Type B pancreatic cell (in vitro differentiated cells): ENCODE data around the gene OR1M1. TPM values are rescaled to one million over a fixed set of nuclear protein-coding genes. Genes with fewer than 3 reads are reported as not detected.

Experiments
- DNase-seq: peaks from one replicate; pipeline ENCODE4 v3.0.0; 2021; ENCODE audit warnings: mixed read lengths; ENCODE audit not compliant: unreplicated experiment; ENCODE audit errors: extremely low spot score
- H3K27ac Mint-ChIP-seq: 2 replicates; pipeline ENCODE4 v1.8.0; 2021; ENCODE audit warnings: mild to moderate bottlenecking, mixed read lengths
- H3K27me3 Mint-ChIP-seq: 2 replicates; pipeline ENCODE4 v1.8.0; 2021; ENCODE audit warnings: mixed read lengths
- H3K36me3 Mint-ChIP-seq: 2 replicates; pipeline ENCODE4 v1.8.0; 2021; ENCODE audit warnings: mixed read lengths
- H3K4me1 Mint-ChIP-seq: one replicate; pipeline ENCODE4 v1.8.0; 2021; ENCODE audit warnings: mixed read lengths; ENCODE audit not compliant: unreplicated experiment
- H3K4me3 Mint-ChIP-seq: 2 replicates; pipeline ENCODE4 v1.8.0; 2021; ENCODE audit warnings: mild to moderate bottlenecking, mixed read lengths
- H3K9me3 Mint-ChIP-seq: 2 replicates; pipeline ENCODE4 v1.8.0; 2021; ENCODE audit warnings: mixed read lengths
- long read RNA-seq: library from polyadenylated mRNA; unstranded; transcript quantifications from one replicate; pipeline ENCODE4 v2.0.0, GENCODE V29; 2020
- total RNA-seq: library from RNA; stranded (reverse); gene quantifications from 2 replicates; pipeline ENCODE4 v1.2.1, GENCODE V29; 2021; ENCODE audit warnings: low replicate concordance
- TF ChIP-seq, protein P1 (sequence below): fragments of 200-600 bp; sonication (generic); conservative IDR thresholded peaks from 2 replicates; pipeline ENCODE4 v1.5.0; 2021; ENCODE audit warnings: antibody characterized with exemption, mild to moderate bottlenecking

Gene OR1M1, protein sequence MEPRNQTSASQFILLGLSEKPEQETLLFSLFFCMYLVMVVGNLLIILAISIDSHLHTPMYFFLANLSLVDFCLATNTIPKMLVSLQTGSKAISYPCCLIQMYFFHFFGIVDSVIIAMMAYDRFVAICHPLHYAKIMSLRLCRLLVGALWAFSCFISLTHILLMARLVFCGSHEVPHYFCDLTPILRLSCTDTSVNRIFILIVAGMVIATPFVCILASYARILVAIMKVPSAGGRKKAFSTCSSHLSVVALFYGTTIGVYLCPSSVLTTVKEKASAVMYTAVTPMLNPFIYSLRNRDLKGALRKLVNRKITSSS
- total RNA-seq: 0.31 TPM in 1 of 2 replicates, not detected in the other
- long read RNA-seq: 0 reads

DNA sequence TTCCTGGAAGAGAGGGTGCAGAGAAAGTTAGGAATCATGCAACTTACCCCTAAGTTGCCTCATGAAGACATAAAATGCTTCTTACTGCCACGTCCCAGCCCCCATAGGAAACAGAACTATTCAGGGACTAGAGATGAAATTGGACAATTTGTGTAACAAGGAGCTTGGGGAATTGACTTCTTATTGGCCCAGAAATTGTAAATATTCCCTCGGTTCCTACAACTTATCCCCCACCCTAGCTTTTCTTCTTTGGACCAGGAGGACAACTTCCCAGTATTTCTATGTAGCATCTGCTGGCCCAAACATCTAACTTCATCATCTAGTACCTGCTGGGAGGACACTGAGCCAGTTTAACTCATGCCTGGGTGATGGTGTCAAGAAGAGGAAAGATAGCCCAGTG, at the start of gene OR1M1:
TSS of gene OR1M1 (plus strand) at position 301 of the 400 bp plus-strand sequence. CDS start 6,184 bp downstream, outside the sequence.
- Mint-ChIP-seq H3K4me1 (no peaks in the 10 kb centered on the region), H3K36me3 (no peaks in the 10 kb centered on the region), H3K9me3 (no peaks in the 10 kb centered on the region), H3K27me3 (peaks cover 9% of the 10 kb centered on the region), H3K27ac (no peak within 1 kb of the TSS), H3K4me3 (no peak within 1 kb of the TSS)
- DNase-seq: no peak
- TF ChIP-seq, protein P1, sequence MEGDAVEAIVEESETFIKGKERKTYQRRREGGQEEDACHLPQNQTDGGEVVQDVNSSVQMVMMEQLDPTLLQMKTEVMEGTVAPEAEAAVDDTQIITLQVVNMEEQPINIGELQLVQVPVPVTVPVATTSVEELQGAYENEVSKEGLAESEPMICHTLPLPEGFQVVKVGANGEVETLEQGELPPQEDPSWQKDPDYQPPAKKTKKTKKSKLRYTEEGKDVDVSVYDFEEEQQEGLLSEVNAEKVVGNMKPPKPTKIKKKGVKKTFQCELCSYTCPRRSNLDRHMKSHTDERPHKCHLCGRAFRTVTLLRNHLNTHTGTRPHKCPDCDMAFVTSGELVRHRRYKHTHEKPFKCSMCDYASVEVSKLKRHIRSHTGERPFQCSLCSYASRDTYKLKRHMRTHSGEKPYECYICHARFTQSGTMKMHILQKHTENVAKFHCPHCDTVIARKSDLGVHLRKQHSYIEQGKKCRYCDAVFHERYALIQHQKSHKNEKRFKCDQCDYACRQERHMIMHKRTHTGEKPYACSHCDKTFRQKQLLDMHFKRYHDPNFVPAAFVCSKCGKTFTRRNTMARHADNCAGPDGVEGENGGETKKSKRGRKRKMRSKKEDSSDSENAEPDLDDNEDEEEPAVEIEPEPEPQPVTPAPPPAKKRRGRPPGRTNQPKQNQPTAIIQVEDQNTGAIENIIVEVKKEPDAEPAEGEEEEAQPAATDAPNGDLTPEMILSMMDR: no peak

DNA sequence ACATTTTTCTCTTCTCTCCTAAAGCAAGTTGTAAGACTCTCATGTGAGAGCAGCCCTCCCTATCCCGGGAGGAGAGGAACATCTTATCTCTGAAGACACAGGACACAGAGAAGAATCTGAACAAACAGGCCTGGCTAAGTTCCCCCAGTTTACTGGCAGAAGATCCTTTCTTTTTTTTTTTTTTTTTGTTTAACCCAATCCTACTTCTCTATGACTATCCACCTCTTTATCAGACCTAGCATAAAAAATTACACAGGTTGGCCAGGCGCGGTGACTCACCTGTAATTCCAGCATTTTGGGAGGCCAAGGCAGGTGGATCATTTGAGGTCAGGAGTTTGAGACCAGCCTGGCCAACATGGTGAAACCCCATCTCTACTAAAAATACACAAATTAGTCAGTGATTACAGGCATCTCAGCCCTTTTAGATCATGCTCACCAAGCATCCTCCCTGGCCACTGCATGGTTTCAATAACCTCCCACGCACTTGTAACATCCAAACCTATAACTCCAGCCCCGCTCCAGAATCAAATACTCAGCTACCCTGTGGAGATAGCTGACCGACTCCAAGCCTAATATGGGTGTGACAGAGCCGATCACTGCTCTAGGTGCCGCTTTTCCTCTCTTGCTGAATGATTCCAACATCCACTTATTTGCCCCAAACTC, 49.3 kb upstream of the OR1M1 start:
- Mint-ChIP-seq H3K27me3 (no peaks in the 10 kb centered on the region), H3K36me3 (peaks cover 6% of the 10 kb centered on the region), H3K27ac (peak overlapping the region; percentile 99), H3K9me3 (no peaks in the 10 kb centered on the region), H3K4me3 (no peak overlapping the region), H3K4me1 (no peaks in the 10 kb centered on the region)
- TF ChIP-seq, protein P1: no peak
- no peak for DNase-seq

DNA sequence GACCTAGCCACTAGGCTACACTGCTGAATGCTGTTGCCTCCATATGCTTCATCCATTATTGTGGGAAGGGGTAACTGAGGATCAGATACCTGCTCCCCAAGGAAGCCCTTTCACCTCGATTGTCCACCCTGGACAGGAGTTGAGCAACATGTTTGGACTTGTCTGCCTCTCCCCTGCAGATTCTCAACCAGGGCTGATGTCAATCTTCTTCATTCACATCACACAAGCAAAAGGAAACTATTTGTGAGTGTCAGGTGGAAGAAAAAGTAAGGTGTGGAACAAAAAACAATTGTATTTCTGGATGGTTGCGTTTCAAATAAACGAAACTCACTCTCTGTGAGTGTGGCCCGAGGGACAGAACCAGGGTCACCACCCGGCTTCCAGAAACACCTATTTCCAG, 47.1 kb upstream of the OR1M1 start:
- no peak for DNase-seq
- Mint-ChIP-seq H3K36me3 (peaks cover 6% of the 10 kb centered on the region), H3K9me3 (no peaks in the 10 kb centered on the region)

DNA sequence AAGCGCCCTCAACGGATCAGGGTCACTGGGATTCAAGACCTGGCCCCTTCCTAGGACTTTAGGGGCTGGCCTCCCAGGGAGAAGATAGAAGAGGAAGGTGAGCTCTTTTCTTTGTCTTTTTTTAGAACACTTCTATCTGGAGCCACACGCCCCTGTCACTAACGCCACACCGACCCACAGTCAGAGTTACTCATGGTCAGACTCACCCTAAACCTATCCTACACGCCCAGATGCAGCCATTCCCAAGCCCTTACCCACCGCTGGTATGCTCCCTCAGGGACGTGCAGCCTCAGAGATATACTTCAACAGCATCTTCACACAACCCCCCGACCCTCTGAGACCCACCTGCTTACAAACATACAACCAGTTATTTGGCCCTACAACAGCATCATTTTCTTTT, 46.7 kb upstream of the OR1M1 start:
- Mint-ChIP-seq H3K4me1 (peaks cover 3% of the 10 kb centered on the region), H3K27me3 (no peaks in the 10 kb centered on the region), H3K27ac (peak overlapping the region; percentile 99), H3K9me3 (no peaks in the 10 kb centered on the region), H3K4me3 (peak overlapping the region; percentile 77), H3K36me3 (peaks cover 6% of the 10 kb centered on the region)
- no peak for DNase-seq
- TF ChIP-seq, protein P1: no peak

More for the DNA sequence above, 47.1 kb upstream of the OR1M1 start:
- TF ChIP-seq, protein P1: no peak
- peak overlapping the region; percentile 77 for H3K4me3 Mint-ChIP-seq
- peak overlapping the region; percentile 99 for H3K27ac Mint-ChIP-seq
- H3K4me1 Mint-ChIP-seq: no peaks in the 10 kb centered on the region
- H3K27me3 Mint-ChIP-seq: no peaks in the 10 kb centered on the region

DNA sequence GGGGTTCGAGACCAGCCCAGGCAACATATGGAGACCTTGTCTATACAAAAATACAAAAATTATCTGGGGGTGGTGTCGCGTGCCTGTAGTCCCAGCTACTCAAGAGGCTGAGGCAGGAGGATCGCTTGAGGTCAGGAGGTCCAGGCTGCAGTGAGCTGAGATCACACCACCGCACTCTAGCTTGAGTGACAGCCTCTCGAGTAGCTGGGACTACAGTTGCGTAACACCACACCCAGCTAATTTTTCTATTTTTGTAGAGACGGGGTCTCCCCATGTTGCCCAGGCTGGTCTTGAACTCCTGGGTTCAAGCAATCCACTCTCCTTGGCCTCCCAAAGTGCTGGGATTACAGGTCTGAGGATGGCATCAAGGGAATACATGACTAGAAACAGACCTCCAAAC, 45.8 kb upstream of the OR1M1 start:
- Mint-ChIP-seq H3K27ac (peak overlapping the region; percentile 99), H3K4me1 (peaks cover 3% of the 10 kb centered on the region), H3K4me3 (no peak overlapping the region), H3K36me3 (peaks cover 6% of the 10 kb centered on the region), H3K27me3 (no peaks in the 10 kb centered on the region), H3K9me3 (no peaks in the 10 kb centered on the region)
- no peak for DNase-seq
- TF ChIP-seq, protein P1: no peak
